Epidermal melanocyte (primary cell): ENCODE results near the gene CALHM3.
"Not testable (repeated sequence)": the region's sequence is repeated elsewhere in the genome, so short reads cannot be mapped to it uniquely, and the experiment has no call there.

Source experiments
- DNase-seq: peaks from one replicate; pipeline ENCODE4 v3.0.0; 2011; ENCODE audit warnings: low spot score; ENCODE audit not compliant: insufficient read length

CALHM3 gene, protein sequence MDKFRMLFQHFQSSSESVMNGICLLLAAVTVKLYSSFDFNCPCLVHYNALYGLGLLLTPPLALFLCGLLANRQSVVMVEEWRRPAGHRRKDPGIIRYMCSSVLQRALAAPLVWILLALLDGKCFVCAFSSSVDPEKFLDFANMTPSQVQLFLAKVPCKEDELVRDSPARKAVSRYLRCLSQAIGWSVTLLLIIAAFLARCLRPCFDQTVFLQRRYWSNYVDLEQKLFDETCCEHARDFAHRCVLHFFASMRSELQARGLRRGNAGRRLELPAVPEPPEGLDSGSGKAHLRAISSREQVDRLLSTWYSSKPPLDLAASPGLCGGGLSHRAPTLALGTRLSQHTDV

DNA sequence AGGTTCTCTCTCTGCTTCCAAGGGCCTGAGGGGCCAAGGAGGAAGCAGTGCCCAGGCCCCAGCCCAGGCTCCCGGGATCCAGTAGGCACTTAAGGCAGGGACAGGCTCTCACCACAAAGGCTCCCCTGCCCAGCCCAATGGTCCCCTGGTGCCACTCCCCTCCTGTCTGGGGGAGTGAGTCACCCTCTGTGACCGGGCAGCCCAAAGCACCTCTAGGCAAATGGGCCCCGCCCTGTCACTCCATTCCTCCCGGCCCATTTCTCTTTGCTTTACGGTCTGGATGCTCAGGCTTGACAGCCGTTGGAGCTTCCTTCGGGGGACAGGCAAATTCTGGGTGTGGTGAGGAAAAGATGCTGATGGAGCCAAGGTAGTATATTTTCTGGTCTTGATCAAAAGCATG, at the start of gene CALHM3:
TSS of gene CALHM3 (minus strand) at position 106 of the 400 bp plus-strand sequence. CDS start 208 bp downstream, outside the sequence.
- DNase-seq: no peak

DNA sequence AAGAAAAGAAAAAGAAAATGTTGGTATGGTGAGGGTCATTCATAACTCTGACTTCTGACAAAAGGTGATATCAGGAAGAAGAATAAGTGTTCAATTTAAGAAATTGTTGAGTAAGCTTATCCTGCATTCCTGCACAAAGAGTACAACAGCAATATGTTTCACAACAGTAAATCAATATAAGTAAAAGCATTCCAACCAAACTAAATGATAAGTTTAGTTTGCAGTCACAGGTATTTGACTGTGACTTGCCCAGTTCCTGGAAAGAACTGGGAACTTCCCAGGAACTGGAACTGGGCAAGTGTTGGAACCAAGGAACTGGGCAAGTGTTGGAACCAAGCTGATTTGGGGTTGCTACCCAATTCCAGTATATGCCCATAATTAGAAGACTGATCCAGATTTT, 49.5 kb upstream of the CALHM3 start:
- DNase-seq: no peak

DNA sequence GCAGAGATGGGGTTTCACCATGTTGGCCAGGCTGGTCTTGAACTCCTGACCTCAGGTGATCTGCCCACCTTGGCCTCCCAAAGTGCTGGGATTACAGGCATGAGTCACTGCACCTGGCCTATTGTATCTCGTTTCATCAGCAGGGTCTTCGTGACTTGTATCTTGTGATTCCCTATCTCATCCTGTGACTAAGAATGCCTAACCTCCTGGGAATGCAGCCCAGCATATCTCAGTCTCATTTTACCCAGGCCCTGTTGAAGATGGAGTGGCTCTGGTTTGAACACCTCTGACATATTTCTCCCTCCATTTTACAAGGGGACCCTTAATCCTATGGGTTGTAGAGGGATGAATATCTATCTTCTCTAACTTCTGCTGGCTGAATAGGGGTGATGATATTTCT, 48.4 kb upstream of the CALHM3 start:
- DNase-seq: not testable (repeated sequence)

DNA sequence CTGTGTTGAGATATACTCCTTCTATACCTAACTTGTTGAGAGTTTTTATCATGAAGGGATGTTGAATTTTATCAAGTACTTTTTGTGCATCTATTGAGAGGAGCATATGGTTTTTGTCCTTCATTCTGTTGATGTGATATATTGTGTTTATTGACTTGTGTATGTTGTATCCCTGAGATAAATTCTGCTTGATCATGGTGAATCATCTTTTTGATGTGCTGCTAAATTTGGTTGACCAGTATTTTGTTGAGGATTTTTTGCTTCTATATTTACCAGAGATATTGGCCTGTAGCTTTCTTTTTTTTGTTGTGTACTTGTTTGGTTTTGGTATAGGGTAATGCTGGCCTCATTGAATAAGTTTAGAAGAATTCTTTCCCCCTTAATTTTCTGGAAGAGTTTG, 46.9 kb upstream of the CALHM3 start:
- no peak for DNase-seq

DNA sequence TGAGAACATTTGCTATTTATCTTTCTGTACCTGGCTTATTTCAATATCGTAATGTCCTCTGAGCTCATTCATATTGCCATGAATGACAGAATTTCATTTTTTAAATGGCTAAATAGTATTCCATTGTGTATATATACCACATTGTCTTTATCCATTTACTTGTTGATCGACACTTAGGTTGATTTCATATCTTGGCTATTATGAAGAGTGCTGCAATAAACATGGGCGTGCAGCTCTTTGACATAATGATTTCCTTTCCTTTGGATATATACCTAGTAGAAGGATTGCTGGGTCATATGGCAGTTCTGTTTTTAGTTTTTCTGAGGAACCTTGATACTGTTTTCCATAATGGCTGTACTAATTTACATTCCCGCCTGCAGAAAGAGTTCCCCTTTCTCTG, 44.6 kb upstream of the CALHM3 start:
- DNase-seq: no peak

DNA sequence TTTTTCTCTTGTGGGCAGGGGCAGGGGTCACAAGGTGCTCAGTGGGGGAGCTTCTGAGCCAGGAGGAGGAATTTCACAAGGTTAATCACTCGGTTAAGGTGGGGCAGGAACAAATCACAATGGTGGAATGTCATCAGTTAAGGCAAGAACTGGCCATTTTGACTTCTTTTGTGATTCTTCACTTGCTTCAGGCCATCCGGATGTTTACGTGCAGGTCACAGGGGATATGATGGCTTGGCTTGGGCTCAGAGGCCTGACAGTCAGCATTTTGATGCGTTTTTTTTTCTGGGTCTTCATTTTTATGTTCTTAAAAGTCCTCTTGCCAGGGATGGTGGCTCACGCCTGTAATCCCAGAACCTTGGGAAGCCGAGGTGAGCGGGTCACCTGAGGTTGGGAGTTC, 43.0 kb upstream of the CALHM3 start:
- not testable (repeated sequence) for DNase-seq

DNA sequence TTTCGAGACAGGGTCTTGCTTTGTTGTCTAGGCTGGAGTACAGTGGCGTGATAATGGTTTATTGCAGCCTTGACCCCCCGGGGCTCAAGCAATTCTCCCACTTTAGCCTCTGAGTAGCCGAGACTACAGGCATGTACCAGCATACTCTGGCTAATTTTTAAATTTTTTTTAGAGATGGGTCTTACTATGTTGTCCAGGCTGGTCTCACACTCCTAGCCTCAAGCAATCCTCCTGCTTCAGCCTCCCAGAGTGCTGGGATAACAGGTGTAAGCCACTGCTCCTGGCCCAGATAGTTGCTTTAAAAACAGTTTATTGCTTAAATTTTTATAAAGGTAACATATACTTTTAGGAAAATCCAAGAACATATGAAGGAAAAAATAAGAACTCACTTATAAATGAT, 40.8 kb upstream of the CALHM3 start:
- DNase-seq: no peak

DNA sequence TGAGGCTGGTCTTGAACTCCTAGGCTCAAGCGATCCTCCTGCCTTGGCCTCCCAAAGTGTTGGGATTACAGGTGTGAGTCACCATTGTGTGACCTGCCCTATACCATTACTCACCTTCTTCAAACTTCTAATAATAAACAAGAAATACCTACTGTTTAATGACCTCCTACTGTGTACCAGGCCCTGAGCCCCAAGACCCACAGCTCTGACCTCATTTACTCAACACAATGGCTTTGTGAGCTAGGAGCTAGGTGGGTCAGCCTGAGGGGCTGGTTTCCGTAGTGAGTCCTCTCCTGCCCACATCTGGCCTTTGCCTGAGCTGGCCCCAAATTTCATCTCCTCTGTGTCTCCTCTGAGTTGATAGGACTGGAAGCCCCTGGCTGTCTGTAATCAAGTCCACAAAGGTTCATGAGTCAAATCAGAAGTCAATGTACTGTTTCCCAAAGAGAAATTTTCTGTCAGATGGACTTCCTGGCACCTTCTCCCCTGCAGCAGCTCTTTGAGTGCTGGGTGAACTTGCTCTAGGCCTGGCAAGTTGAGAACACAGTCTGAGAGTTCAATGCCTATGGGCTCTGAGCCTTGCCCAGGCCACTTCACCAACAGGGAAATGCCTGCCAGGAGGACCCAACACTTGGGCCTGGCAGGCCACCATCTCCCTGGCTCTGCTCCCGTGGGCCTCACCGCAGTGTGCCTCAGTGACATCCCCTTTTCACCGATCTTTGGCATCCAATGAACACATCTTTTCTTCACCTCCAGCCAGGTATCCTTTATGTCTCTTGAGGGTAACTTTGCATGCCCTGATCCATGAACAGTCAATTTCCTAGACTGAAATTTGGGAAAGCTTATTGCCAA, 38.4 kb upstream of the CALHM3 start:
- DNase-seq: no peak

DNA sequence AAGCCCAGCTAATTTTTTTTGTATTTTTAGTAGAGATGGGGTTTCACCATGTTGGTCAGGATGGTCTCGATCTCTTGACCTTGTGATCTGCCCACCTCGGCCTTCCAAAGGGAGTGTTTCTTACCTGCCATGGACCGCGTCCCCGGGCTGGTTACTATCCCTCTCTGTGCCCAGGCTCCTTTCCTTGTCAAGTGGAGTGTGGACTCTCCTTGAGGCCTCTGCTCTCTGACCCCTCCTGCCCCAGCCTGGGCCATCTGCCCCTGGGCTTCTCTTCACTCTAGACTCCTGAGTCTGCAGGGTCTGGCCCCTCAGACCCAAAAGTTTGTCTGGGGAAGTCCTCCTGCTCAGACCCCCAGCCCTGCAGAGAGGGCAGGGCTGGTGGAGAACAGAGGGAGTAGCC, 35.2 kb upstream of the CALHM3 start:
- DNase-seq: no peak

DNA sequence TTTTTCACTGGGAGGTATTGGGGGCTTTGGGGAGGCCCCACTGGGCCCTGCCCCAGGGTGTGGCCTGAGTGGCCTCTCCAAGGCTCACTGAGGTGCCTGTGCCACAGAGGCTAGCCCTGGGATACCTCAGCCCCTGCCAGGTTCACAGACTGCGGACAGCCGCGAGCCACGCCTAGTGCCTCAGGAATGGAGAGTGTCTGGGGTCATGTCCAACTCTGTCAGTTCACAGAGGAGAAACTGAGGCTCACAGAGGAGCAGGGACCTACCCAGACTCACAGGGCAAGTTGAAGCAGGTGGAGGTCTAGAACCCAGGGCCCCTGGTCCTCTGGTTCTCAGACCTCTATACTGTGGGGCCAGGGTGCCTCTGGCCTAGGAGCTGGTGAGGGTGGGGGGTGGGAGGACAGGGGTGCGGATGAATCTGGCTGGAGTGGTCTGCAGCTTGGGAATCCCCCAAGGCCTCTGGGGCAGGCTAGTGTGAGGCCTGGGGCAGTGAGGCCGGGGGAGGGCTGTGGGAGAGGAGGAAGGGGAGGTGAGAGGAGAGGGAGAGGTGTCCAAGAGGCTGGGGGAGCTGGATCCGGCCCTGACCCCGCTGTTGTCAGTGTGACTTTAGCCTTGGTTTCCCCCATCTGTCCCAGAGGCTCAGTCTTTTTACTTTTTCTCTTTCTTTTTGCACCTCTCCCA, 34.5 kb upstream of the CALHM3 start:
- DNase-seq: no peak

DNA sequence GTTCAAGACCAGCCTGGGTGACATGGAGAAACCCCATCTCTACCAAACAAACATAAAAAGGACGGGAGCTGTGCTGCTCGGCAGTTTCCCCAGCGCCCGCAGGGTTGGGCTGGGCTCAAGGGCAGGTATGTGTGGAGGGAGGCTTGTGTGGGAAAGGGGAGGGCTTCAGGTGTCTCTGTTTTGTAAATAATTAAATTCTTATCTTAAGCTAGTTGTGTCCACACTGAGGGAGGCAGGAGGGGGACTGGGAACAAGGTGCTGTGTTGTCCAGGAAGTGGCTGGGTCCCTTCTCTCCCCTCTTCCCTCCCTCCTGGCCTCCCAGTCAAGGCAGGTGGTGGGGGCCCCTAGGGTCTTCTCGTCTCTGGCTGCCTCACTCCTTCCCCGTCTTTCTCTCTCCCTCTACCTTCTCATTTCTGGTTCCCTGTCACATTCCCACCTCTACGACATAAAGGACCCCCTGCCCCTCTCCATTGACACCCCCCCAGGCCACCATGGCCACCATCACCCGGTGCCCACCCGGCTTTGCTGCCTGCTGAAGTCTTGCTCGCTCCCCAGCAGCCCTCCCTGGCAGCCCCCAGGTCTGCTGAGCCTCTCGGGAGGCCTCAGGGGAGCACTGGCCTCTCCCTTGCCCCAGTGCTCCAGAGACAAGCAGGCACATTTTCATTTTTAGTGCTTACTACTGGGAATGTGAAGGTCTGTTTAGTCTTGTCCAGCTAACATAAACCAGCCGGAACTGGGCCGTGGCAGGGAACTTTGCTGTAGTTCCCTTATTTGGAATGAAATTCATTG, 33.7 kb upstream of the CALHM3 start:
- DNase-seq: no peak

DNA sequence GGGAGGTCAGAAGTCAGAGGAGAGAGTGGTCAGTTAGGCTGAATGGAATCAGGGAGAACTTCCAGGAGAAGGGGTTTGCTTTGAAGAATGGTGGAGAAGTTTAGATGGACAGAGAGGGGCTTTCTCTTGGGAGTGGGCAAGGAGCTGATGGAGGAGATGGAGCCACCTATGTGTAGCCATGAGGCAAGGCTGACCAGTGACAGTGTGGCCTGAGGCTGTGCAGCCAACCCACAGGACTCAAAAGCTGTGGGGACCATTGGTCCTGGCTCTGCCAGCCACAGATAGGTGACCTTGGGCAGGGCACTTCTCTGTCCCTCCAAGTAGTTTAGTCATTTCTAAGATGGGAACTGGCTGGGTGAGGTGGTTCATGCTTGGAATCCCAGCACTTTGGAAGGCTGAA, 33.1 kb upstream of the CALHM3 start:
- DNase-seq: no peak

DNA sequence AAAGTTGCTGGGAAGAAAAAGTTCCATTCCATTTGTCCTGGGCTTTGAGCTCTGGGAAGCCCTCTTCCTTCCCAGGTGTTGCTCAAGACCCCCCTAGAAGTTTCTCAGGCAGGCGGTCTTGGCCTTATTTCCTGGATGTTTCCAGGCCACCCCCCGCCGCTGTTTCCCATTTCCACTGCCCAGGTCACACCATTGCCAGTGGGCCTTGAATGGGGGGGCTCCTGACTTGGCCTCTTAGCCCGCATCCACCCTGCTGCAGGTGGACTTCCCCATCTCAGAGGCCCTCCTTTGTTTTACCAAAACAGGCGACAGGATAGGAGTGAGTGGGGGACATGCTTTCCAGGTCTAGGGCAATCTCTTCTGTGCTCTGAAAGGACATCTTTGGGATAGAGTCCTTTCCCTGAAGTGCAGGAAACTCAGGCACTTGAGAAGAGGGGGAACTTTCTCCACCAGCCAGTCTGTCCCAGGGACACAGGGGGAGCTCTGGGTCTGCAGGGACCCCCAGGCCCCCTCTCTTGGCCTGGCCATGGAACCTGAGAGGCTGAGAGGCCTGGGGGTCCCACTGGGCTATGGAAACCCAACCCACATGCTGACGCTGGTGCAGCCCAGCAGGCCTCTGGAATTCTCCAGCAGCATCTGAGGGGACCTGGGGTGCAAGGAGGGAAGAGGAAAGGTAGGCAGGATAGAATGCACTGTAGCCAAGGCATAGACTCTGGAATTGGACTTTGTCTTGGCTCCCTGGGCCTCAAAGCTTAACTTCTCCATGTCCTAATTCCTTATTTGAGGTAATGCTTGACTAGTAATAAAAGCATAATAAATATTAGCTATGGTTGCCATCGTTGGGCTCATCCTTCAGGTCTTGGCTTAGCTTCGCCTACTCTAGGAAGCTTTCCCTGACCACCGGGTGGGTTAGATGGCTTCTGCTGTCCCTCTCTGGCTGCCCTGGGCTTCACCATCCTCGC, 32.0 kb upstream of the CALHM3 start:
- no peak for DNase-seq

DNA sequence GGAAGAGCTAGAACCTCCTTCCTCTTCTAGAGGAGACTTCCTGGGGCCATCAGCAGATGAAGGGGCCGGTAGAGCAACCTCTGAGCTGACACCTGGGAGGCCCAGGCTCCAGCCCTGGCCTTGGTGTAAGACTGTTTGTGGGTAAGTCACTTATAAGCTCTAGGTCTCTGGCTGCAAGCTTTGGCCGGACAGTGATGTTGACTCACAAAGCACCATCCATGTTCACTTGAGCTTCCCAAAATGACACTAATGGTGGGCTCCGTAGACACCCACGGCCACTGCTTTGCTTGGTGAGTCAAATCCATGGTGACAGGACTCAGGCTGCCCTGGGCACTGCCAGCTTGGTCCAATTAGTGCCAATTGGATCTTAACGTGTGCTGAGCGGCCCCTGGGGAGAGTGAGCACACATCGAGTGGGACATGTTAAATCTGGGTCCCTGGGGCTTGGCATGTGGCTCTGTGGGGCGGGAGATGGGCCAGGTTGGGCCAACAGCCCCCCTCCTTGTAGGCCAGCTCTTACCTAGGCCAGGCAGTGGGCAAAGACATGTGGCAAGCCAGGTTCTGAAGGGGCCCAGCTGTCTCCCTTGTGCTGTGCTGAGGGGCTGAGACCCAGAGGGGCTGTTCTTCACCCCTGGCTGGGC, 31.1 kb upstream of the CALHM3 start:
- DNase-seq: no peak

DNA sequence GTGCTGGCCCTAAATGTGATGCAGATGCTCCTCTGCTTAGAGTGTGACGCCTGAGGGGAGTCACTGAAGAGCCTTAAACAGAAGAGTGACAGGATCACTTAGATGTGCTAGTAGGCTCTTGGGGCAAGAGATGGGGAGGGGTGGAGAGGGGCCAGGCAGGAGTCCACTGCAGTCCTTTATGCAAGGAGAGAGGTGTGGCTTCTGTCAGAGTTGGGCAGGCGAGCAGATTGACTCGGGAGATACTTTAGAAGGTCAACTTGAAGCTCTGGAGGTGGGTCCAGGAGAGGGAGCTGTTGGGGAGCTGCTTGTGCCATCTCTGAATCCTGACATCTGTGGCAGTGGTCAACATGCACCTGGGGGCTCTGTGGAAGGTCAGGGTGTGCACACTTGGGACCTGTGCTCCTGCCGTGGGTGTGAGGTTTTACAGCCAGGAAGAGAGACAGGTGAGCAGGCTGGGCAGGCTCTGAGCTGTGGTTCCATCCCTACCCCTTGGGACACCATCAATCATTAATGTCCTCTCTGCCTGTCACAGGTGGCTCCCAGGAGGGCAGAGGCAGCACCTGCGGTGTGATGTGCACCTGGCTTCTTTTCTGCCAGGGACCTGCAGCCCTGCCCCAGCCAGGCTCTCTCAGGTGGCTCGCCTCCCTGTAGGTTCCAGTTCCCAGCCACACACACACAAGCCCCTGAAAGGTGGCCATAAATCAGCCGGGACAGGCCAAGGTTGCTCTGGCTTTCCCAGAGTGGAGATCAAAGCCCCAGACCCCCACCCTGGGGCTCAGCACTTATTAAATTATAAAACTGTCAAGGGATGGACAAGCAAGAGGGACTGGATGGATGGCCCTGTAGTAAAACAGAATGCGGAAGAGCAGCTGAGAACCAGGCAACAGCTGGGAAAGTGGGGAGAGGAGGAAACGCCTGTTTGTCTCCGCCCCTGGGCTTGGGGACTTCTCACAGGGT, 28.5 kb upstream of the CALHM3 start:
- no peak for DNase-seq

DNA sequence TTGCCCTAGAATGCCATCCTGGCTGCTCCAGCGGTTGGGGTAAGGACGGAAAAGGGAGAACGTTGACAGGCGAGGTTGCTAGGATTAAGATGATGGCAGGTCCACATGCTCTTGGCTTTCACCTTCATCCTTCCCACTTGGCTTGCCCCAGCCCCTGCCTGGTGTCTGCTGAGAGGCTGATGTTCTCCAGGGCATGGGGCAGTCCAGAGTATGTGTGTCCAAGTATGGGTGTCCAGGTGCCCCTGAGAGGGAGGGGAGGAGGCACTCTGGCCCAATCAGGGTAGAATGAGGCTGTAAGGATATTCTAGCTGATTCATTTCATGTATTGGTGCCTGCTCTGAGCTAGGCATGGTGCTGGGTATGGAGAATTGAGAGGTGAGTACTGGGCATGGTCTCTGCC, 27.0 kb upstream of the CALHM3 start:
- no peak for DNase-seq

DNA sequence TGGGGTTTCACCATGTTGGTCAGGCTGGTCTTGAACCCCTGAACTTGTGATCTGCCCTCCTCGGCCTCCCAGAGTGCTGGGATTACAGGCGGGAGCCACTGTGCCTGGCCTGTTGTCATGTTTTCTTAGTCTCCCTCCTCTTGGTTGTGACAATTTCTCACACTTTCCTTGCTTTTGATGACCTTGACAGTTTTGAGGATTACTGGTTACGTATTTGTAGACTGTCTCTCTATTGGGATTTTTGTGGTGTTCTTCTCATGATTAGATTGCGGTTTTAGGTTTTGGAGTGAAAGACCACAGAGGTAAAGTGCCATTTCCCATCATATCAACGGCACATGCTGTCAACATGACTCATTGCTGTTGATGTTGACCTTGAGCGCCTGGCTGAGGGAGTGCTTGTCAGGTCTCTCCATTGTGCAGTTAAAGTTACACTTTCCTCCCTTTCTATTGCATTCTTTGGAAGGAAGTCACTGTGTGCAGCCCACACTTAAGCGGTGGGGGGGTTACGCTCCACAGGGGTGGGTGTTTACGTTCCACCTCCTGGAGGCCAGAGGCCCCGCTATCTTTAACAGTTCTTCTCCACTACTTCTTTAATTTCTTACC, 25.2 kb upstream of the CALHM3 start:
- no peak for DNase-seq

DNA sequence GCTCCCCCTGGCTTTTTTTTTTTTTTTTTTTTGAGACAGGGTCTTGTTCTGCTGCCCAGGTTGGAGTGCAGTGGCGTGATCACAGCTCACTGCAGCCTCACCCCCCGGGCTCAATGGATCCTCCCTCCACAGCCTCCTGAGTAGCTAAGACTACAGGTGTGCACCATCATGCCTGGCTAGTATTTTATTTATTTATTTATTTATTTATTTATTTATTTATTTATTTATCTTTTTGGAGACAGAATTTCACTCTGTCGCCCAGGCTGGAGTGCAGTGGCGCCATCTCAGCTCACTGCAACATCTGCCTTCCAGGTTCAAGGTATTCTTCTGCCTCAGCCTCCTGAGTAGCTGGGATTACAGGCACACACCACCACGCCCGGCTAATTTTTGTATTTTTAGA, 24.7 kb upstream of the CALHM3 start:
- not testable (repeated sequence) for DNase-seq
